COR-L47 (cell line): ENCODE data around the gene SACM1L.

Experiments used
- DNase-seq: peaks from one replicate; lab custom pipeline; 2025; lab: John Stamatoyannopoulos, UW

The SACM1L gene

GRCh38 chr3:45771831-45772230, 82.6 kb downstream of the SACM1L start:
- DNase-seq: no peak

GRCh38 chr3:45772341-45773035, 83.3 kb downstream of the SACM1L start:
- DNase-seq: no peak

- DNase-seq: no peak
Observed at GRCh38 chr3:45773072-45773471, 83.9 kb downstream of the SACM1L start.

DNA sequence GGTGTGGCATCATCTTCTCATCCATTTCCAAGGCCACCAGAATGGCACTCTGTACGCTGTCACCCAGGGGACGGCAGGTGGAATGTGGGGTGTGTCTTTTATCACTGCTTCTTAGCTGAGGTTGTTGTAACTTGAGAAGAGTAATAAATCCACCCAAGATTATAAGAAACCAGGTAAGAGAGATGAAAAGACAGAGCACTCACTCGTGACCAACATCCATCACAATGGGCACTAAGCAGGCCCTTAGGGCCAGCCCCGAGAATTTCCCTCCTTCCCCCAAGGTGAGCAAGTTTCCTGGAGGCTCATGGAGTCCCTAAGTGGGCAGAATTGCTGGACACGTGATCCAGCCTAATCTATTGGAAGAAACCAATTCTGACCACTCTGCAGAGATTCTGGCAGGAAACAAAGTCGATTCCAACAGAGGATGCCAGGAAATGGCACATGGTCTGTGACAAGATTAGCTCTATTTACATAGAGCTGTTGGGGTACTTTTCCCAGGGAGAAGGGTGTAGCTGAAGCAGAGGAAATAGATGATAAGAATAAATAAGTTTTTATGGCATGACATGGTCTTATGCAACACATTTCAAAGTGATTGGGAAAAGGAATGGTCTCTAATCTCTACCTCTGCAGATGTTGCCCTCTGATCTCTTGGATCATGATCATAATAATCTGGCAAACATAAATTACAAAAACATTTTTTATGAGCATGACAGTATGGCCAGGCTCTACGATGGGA, 84.7 kb downstream of the SACM1L start:
- DNase-seq: no peak

DNA sequence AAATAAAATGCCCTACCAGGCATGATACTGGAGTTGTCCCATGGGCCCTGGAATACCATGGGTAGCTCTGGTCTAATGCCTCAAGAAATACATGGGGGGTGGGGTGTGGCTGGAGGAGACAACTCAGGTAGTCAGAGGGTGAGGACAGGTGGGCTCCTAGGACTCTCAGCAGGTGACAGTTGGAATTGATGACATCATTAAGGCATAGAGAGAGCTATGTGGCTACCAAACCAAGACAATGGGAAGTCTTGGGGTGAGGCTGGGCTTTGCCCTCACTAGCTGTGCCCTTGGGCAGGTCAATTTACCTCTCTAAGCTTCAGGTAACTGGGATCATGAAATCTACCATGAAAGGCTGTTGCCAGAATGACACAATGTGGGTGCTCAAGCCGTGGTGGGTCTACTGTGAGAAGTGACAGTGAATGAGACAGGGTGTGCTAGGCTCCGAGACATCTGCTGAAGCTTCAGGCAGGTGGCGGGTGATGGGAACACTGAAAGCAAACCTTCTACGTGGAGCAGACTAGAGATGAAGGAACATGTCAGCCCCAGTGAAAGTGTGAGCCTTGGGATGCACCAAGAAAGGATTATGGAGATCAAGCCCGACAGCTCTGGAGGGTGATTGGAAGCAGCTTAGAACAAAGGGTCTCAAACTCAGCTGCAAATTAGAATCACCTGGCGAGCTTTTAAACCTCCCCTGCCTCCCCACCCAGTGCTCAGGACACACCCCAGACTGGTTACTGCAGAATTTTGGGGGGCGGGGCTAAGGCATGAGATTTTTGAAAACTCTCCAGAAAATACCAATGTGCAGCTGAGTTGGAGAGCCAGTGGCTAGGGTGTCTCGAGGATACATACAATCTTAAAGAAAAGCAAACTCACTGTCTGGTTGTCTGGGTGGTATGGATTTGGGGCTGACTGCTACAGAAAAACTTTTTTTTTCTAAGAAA, 85.7 kb downstream of the SACM1L start:
- DNase-seq: no peak

GRCh38 chr3:45775571-45776300, 86.5 kb downstream of the SACM1L start:
- DNase-seq: no peak

- no peak for DNase-seq
Observed at GRCh38 chr3:45776301-45776595, 87.1 kb downstream of the SACM1L start.

DNA sequence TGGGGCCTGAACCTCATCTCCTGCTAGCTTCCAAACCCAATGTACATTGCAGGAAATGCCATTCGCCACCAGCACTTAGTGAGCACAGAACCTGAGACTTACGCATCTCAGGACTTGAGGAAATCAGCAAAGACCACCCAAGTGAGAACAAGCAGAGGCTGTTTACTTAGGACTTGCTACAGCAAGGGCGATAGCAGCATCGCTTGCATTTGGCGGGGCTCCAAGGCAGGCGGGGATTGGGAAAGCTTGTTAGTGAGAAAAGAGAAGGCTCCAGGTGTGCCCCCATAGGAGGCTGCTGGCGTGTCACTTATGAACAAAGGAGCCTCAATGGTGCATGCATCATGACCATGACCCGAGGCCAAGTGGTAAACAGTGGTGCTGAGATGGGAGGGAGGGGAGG, 87.4 kb downstream of the SACM1L start:
- DNase-seq: peak; percentile 66

- DNase-seq: no peak
Observed at GRCh38 chr3:45777111-45777745, 88.0 kb downstream of the SACM1L start.

- DNase-seq: no peak
Observed at GRCh38 chr3:45777746-45778386, 88.7 kb downstream of the SACM1L start.

DNA sequence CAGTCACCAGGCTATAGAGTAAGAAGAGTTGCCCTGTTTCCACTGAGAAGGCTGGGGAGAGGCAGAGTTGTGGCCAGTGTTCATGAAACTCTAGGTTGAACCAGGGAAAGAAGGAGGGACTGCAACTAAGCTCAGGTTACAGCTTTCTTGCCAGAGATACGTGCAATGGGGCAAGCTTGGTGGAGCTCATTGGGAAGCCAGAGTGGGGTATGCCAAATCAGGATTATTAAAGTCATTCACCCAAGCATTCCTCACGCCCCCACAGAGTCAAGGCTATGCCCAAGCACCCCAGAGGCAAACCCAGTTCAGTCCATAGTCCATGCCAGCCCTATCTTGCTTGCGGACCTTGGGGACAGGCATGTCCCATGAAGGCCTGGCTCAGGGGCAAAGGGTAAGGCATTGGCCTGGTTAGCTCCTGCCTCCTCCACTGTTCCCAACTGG, 89.6 kb downstream of the SACM1L start:
- DNase-seq: no peak

DNA sequence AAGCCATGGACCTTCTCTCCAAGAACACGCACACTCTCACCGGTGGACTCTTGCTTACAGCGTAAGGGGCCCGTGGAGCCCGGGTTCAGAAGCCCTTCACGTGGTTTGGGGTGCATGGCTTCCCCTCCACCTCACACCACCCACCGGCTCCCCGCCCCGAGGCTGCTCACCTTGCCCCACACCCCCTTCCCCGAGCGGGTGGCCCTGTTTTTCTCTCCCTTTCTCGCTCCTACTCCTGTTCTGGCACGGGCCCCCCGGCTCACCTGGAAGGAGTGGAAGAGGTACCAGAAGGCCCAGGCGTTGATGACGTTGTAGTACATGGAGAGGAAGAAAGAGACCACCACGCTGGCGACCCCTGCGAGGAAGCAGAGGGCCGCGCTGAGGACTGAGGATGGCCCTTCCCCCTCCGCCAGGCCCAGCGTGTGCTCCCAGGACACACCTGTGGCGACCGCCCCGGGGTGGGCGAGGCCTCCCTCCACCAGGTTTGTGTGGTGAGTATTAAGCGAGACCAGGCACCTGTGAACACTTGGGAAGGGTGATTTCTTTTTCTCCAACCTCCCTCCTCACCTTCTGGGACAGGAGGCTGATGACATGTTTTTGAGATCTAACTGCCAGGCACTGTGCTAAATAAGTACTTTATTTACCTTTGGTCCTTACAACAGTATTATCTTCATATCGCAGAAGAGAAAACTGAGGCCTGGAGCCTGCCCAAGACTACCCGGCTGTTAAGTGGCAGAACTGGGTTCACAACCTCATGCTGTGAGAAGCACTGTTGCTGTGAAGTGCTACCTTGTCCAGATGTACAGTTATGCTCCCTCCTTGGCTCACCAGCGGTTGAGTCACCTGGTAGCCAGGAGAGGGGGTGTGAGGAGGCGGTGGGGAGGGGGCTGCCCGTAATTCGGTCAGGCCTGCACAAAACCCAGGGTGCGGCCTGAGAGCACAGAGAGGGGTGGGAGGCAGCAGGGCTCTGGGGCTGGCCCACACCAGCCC, 90.8 kb downstream of the SACM1L start:
- DNase-seq: no peak

GRCh38 chr3:45781271-45781670, 92.1 kb downstream of the SACM1L start:
- DNase-seq: no peak

GRCh38 chr3:45781841-45782240, 92.6 kb downstream of the SACM1L start:
- no peak for DNase-seq

DNA sequence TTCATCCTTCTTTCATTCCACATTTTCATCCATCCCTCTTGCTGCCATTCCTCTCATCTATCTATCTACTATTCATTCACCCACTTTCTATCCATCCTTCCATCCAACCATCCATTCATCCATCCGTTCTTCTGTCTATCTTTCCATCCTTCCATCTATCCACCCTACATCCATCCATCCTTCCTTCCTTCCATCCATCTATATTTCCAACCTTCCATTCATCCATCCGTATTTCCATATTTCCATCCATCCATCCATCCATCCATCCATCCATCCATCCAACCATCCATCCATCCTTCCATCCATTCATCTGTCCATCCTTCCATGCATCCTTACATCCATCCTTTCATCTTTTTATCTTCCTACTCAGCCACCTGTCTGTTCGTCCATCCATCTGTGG, 93.2 kb downstream of the SACM1L start:
- DNase-seq: no peak

DNA sequence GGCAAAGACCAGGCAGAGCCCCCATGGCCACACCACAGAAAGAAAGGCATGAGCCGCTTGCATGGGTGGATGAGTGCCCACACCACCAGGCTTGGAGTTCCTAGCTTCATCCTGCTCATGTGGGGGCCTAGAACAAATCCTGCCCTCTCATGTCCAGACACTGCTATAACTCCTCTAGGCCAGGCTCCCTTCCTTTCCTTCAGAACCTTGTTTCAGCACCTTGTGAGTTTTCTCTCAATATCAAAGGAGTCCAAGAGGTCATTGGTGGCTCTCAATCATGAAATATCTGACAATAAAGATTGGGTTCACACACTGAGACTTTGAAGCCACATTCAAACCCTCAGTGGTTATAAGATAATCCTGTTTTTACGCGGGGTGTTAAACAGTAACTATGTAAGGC, 94.5 kb downstream of the SACM1L start:
- no peak for DNase-seq

DNA sequence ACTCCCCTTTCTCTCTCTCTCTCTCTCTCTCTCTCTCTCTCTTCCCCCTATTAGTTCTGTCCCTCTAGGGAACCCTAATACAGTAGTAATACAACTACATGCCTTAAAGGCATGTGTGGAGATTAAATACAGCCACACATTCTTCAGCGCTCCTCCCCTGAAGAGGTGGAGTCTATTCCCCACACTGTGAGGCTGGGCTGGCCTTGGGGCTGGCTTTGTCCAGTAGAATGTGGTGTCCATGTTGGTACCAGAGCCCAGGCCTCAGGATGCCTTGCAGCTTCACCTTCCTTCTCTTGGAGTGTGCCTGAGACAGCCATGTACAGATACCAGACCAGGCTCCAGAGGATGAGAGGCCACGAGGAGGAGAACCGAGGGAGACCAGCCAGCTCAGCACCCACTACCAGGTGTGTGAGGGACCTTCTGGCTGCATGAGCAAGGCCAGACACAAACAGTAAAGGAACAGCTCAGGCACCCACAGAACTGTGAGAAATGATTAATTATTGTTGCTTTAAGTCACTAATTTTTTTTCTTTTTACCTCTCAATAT, 96.5 kb downstream of the SACM1L start:
- no peak for DNase-seq

- no peak for DNase-seq
Observed at GRCh38 chr3:45786801-45787495, 97.8 kb downstream of the SACM1L start.

DNA sequence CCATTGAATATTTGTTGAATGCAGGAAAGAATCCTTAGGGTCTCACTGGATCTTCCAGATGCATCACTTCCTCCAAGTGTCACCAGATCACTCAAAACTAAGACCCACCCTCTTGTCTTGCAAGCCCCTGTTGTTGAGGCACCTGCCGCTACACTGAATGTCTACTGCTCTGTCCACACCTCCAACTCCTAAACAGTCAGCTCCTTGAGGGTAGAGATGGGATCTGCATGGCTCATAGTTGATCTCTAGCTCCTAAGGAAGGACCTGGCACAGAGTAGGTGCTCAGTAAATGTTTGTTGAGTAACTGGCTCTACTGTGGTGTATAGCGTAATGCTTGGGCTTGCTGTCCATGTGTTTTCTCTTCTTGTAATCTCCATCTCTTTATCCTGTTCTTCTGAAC, 98.4 kb downstream of the SACM1L start:
- no peak for DNase-seq
